Vagina (tissue), 2 donors: ENCODE data around the gene MYL11. TPM values are rescaled to one million over a fixed set of nuclear protein-coding genes. Genes with fewer than 3 reads are reported as not detected.
A peak's percentile ranks its signal among the peaks of the same experiment; 100 is the strongest.

ENCODE experiments used
- DNase-seq, 2 donors: peaks; one replicate each; pipeline ENCODE4 v3.0.0-alpha.2; 2017; ENCODE audit errors: extremely low spot score in 2 of 2
- H3K27ac ChIP-seq: fragments of 200-600 bp; sonication (generic); one replicate; pipeline ENCODE4 v1.5.1; 2019
- H3K27me3 ChIP-seq: fragments of 200-600 bp; sonication (generic); one replicate; pipeline ENCODE4 v1.5.1; 2019
- H3K36me3 ChIP-seq, 2 donors: fragments of 200-600 bp; sonication (generic); one replicate each; pipeline ENCODE4 v1.5.1; 2017 to 2019
- H3K4me1 ChIP-seq: fragments of 200-600 bp; sonication (generic); one replicate; pipeline ENCODE4 v1.5.1; 2019
- H3K4me3 ChIP-seq, 2 donors: fragments of 200-600 bp; sonication (generic); 1 replicate in 1 of 2; 2 replicates in 1 of 2; pipeline ENCODE4 v1.5.1; 2016 to 2019
- H3K9me3 ChIP-seq: fragments of 200-600 bp; sonication (generic); one replicate; pipeline ENCODE4 v1.5.1; 2019
- CTCF ChIP-seq, 3 experiments: fragments of 450-650 bp in 2 of 3; fragments of 200-600 bp in 1 of 3; sonication (generic) in 1 of 3; IDR thresholded peaks; one replicate each; pipeline ENCODE4 v1.5.1; 2017 to 2019; ENCODE audit warnings: antibody characterized with exemption in 3 of 3, mild to moderate bottlenecking in 2 of 3, moderate library complexity in 2 of 3
- POLR2A ChIP-seq, 2 donors: fragments of 450-650 bp; IDR thresholded peaks; one replicate each; pipeline ENCODE4 v1.6.1; 2017; ENCODE audit warnings: antibody characterized with exemption in 2 of 2, mild to moderate bottlenecking in 2 of 2, moderate library complexity in 2 of 2
- POLR2AphosphoS5 ChIP-seq, 2 donors: sonication (generic); formaldehyde crosslinking; IDR thresholded peaks; one replicate each; pipeline ENCODE4 v1.9.0; 2017; ENCODE audit warnings: antibody characterized with exemption in 2 of 2, mild to moderate bottlenecking in 2 of 2, low read depth in 1 of 2; ENCODE audit not compliant: insufficient read depth in 1 of 2
- intact Hi-C: fragments of 100-400 bp; cut with DNase I; formaldehyde crosslinking; loops from one replicate; pipeline ENCODE4 v1.15.1; 2023
- total RNA-seq: library from RNA; depleted of rRNA; stranded (reverse); fragments of >200 nt; gene quantifications from one replicate; pipeline ENCODE4 v1.2.3, GENCODE V29; 2016

The MYL11 gene
- total RNA-seq, 1 donor from 2014 or later = not detected

GRCh38 chr16:30413112-30413806, 38.7 kb downstream of the MYL11 start:
- H3K9me3 ChIP-seq = no peaks in the 10 kb centered on the region
- no peaks in the 10 kb centered on the region for H3K27me3 ChIP-seq
- H3K27ac ChIP-seq = no peak overlapping the region
- H3K36me3 ChIP-seq = peaks cover 0 to 5% of the 10 kb centered on the region in 2 donors
- DNase-seq = no peak
- H3K4me1 ChIP-seq = peaks cover 26% of the 10 kb centered on the region
- no peak for TF ChIP-seq POLR2A (IDR thresholded peaks at IDR 0.05)
- no peak for TF ChIP-seq CTCF (IDR thresholded peaks at IDR 0.05)
- TF ChIP-seq POLR2AphosphoS5 (IDR thresholded peaks at IDR 0.05; ENCODE audit: insufficient read depth in 1 of 2, low read depth in 1 of 2) = no peak
- intact Hi-C loops = no loop called here
- no peak overlapping the region for H3K4me3 ChIP-seq

GRCh38 chr16:30414159-30414558, 39.6 kb downstream of the MYL11 start:
- Histone ChIP-seq H3K4me3 (no peak overlapping the region), H3K27ac (no peak overlapping the region), H3K4me1 (peaks cover 21% of the 10 kb centered on the region), H3K9me3 (no peaks in the 10 kb centered on the region), H3K27me3 (no peaks in the 10 kb centered on the region), H3K36me3 (peaks cover 0 to 5% of the 10 kb centered on the region in 2 donors)
- TF ChIP-seq POLR2AphosphoS5 (IDR thresholded peaks at IDR 0.05; ENCODE audit: insufficient read depth in 1 of 2, low read depth in 1 of 2) (no peak), POLR2A (IDR thresholded peaks at IDR 0.05) (no peak), CTCF (IDR thresholded peaks at IDR 0.05) (no peak)
- no peak for DNase-seq
- intact Hi-C loops = no loop called here

- no peak for DNase-seq
- Histone ChIP-seq H3K36me3 (peaks cover 0 to 2% of the 10 kb centered on the region in 2 donors), H3K4me3 (no peak overlapping the region), H3K4me1 (peaks cover 14% of the 10 kb centered on the region), H3K27me3 (no peaks in the 10 kb centered on the region), H3K27ac (no peak overlapping the region), H3K9me3 (no peaks in the 10 kb centered on the region)
- TF ChIP-seq CTCF (IDR thresholded peaks at IDR 0.05) (no peak), POLR2AphosphoS5 (IDR thresholded peaks at IDR 0.05; ENCODE audit: insufficient read depth in 1 of 2, low read depth in 1 of 2) (no peak), POLR2A (IDR thresholded peaks at IDR 0.05) (no peak)
- intact Hi-C loops = no loop called here
These were observed 41.5 kb downstream of the MYL11 start for GRCh38 chr16:30416047-30416603.

- H3K9me3 ChIP-seq = no peaks in the 10 kb centered on the region
- peak overlapping the region; percentile 47 to 88 for H3K4me3 ChIP-seq
- H3K27me3 ChIP-seq = no peaks in the 10 kb centered on the region
- peaks cover 0 to 2% of the 10 kb centered on the region in 2 donors for H3K36me3 ChIP-seq
- no peak for DNase-seq
- peaks cover 14% of the 10 kb centered on the region for H3K4me1 ChIP-seq
- intact Hi-C loops = no loop called here
- TF ChIP-seq POLR2AphosphoS5 (IDR thresholded peaks at IDR 0.05; ENCODE audit: insufficient read depth in 1 of 2, low read depth in 1 of 2) (no peak), CTCF (IDR thresholded peaks at IDR 0.05) (no peak), POLR2A (IDR thresholded peaks at IDR 0.05) (no peak)
- peak overlapping the region; percentile 68 for H3K27ac ChIP-seq
These were observed 42.3 kb downstream of the MYL11 start for GRCh38 chr16:30416624-30417528.
